GM23338 (cell line): ENCODE results near the gene CEP192. TPM values are rescaled to one million over a fixed set of nuclear protein-coding genes. Genes with fewer than 3 reads are reported as not detected.

Source experiments
- ATAC-seq: fragments of 200-7000 bp; cut with Tn5 transposase; 3 replicates; pipeline ENCODE4 v1.9.1; 2020
- DNase-seq: peaks from one replicate; pipeline ENCODE4 v3.0.0-alpha.2; 2015; ENCODE audit warnings: low spot score
- H2AFZ ChIP-seq: fragments of 200-600 bp; sonication (generic); 2 replicates; pipeline ENCODE4 v1.8.0; 2016; ENCODE audit warnings: antibody characterized with exemption, mild to moderate bottlenecking, moderate library complexity
- H3F3A ChIP-seq: fragments of 200-600 bp; sonication (generic); replicated peaks from 2 replicates; pipeline ENCODE4 v1.8.0; 2017; ENCODE audit warnings: antibody characterized with exemption, mixed run types, low read depth
- H3K27ac ChIP-seq: fragments of 200-600 bp; sonication (generic); 2 replicates; pipeline ENCODE4 v1.6.1; 2016; ENCODE audit warnings: low read depth
- H3K27me3 ChIP-seq: fragments of 200-600 bp; sonication (generic); 2 replicates; pipeline ENCODE4 v1.8.0; 2016; ENCODE audit warnings: mild to moderate bottlenecking, mixed run types, moderate library complexity; ENCODE audit not compliant: insufficient read depth
- H3K36me3 ChIP-seq: fragments of 200-600 bp; sonication (generic); 2 replicates; pipeline ENCODE4 v1.8.0; 2016; ENCODE audit warnings: mild to moderate bottlenecking; ENCODE audit not compliant: insufficient read depth
- H3K4me1 ChIP-seq: fragments of 200-600 bp; sonication (generic); 2 replicates; pipeline ENCODE4 v1.8.0; 2016; ENCODE audit warnings: mild to moderate bottlenecking, moderate library complexity; ENCODE audit not compliant: insufficient read depth
- H3K4me2 ChIP-seq: fragments of 200-600 bp; sonication (generic); 2 replicates; pipeline ENCODE4 v1.7.1; 2017; ENCODE audit warnings: mixed run types
- H3K4me3 ChIP-seq: fragments of 200-600 bp; sonication (generic); 2 replicates; pipeline ENCODE4 v1.6.1; 2016; ENCODE audit warnings: mixed run types
- H3K79me2 ChIP-seq: fragments of 200-600 bp; sonication (generic); replicated peaks from 2 replicates; pipeline ENCODE4 v1.8.0; 2017; ENCODE audit warnings: mild to moderate bottlenecking; ENCODE audit not compliant: insufficient read depth
- H3K9me2 ChIP-seq: fragments of 200-600 bp; sonication (generic); 2 replicates; pipeline ENCODE4 v1.8.0; 2017; ENCODE audit not compliant: insufficient read depth
- H4K20me1 ChIP-seq: fragments of 200-600 bp; sonication (generic); replicated peaks from 2 replicates; pipeline ENCODE4 v1.8.0; 2017; ENCODE audit warnings: mild to moderate bottlenecking; ENCODE audit not compliant: insufficient read depth
- H3K27ac Mint-ChIP-seq: 2 replicates; pipeline ENCODE4 v1.8.0; 2020; ENCODE audit warnings: inconsistent platforms, mild to moderate bottlenecking, moderate library complexity, mixed read lengths
- H3K27me3 Mint-ChIP-seq: 3 replicates; pipeline ENCODE4 v1.8.0; 2022; ENCODE audit warnings: low read depth, mild to moderate bottlenecking, moderate library complexity, mixed read lengths, inconsistent platforms; ENCODE audit not compliant: insufficient read depth, poor library complexity
- H3K36me3 Mint-ChIP-seq: 3 replicates; pipeline ENCODE4 v1.8.0; 2021; ENCODE audit warnings: low read depth, mild to moderate bottlenecking, inconsistent platforms, moderate library complexity, mixed read lengths
- H3K4me1 Mint-ChIP-seq: 3 replicates; pipeline ENCODE4 v1.8.0; 2020; ENCODE audit warnings: mild to moderate bottlenecking, inconsistent platforms, mixed read lengths
- H3K4me3 Mint-ChIP-seq: 3 replicates; pipeline ENCODE4 v1.8.0; 2021; ENCODE audit warnings: moderate library complexity, mild to moderate bottlenecking, inconsistent platforms, mixed read lengths
- H3K9me3 Mint-ChIP-seq: 3 replicates; pipeline ENCODE4 v1.8.0; 2020; ENCODE audit warnings: moderate library complexity, mild to moderate bottlenecking, inconsistent platforms, mixed read lengths
- ETS1 ChIP-seq: IDR thresholded peaks from 2 replicates; pipeline ENCODE4 v1.6.1; 2016; ENCODE audit warnings: antibody characterized with exemption
- STAT1 ChIP-seq: IDR thresholded peaks from one replicate; pipeline ENCODE4 v1.6.1; 2016; ENCODE audit warnings: antibody characterized with exemption; ENCODE audit not compliant: unreplicated experiment
- polyA plus RNA-seq: library from polyadenylated mRNA; unstranded; fragments of >200 nt; fragmentation: Nextera tagmentation; extraction: Ambion mirVana; gene quantifications from 2 replicates; pipeline ENCODE4 v1.2.1, GENCODE V29; 2016
- total RNA-seq: library from RNA; depleted of rRNA; stranded (reverse); fragments of >200 nt; shearing (Covaris generic); gene quantifications from 2 replicates; pipeline ENCODE4 v1.2.3, GENCODE V29; 2014
- TF ChIP-seq, protein P1 (sequence below): fragments of 250-450 bp; sonication (Bioruptor Pico); IDR thresholded peaks from 2 replicates; pipeline ENCODE4 v1.5.0; 2020; ENCODE audit warnings: mild to moderate bottlenecking, moderate library complexity

The CEP192 gene
- total and polyA plus RNA-seq, 2 experiments from 2014 or later = 15.2 to 30.6 TPM

DNA sequence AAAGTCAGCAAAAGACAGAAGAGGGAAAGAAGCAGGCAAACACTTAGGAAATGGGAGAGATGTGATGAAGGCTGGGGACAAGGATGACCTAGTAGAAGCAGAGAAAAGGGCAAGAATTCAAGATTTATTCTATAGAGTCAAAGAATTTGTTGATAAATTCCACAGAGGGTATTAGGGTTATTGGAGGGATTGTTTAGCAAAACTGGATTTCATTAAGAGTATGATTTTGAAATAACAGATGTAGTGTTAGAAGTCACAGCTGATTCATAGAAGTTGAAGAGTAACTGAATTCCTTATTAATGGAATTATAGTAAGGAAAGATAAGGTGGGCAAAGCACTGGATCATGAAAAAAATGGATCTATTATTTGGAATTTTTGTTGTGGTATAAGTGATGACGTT is 48.6 kb downstream of the CEP192 start (continued):
- no peak for TF ChIP-seq ETS1

GRCh38 chr18:13043066-13043465 is 51.9 kb downstream of the CEP192 start:
- no peaks in the 10 kb centered on the region; the same call in 1 of the 2 replicates for H4K20me1 ChIP-seq
- H3K36me3 ChIP-seq = no peaks in the 10 kb centered on the region
- Mint-ChIP-seq H3K36me3 (peaks cover 35% of the 10 kb centered on the region; the same call in 2 of the 3 replicates), H3K27ac (no peak overlapping the region), H3K4me3 (no peak overlapping the region), H3K4me1 (no peaks in the 10 kb centered on the region; the same call in 2 of the 3 replicates), H3K9me3 (no peaks in the 10 kb centered on the region), H3K27me3 (no peaks in the 10 kb centered on the region)
- H3K4me2 ChIP-seq = no peak overlapping the region
- H3K9me2 ChIP-seq = no peaks in the 10 kb centered on the region
- H3K79me2 ChIP-seq = peaks cover 10% of the 10 kb centered on the region; the same call in 1 of the 2 replicates
- H3F3A ChIP-seq = no peaks in the 10 kb centered on the region
- TF ChIP-seq, protein P1, sequence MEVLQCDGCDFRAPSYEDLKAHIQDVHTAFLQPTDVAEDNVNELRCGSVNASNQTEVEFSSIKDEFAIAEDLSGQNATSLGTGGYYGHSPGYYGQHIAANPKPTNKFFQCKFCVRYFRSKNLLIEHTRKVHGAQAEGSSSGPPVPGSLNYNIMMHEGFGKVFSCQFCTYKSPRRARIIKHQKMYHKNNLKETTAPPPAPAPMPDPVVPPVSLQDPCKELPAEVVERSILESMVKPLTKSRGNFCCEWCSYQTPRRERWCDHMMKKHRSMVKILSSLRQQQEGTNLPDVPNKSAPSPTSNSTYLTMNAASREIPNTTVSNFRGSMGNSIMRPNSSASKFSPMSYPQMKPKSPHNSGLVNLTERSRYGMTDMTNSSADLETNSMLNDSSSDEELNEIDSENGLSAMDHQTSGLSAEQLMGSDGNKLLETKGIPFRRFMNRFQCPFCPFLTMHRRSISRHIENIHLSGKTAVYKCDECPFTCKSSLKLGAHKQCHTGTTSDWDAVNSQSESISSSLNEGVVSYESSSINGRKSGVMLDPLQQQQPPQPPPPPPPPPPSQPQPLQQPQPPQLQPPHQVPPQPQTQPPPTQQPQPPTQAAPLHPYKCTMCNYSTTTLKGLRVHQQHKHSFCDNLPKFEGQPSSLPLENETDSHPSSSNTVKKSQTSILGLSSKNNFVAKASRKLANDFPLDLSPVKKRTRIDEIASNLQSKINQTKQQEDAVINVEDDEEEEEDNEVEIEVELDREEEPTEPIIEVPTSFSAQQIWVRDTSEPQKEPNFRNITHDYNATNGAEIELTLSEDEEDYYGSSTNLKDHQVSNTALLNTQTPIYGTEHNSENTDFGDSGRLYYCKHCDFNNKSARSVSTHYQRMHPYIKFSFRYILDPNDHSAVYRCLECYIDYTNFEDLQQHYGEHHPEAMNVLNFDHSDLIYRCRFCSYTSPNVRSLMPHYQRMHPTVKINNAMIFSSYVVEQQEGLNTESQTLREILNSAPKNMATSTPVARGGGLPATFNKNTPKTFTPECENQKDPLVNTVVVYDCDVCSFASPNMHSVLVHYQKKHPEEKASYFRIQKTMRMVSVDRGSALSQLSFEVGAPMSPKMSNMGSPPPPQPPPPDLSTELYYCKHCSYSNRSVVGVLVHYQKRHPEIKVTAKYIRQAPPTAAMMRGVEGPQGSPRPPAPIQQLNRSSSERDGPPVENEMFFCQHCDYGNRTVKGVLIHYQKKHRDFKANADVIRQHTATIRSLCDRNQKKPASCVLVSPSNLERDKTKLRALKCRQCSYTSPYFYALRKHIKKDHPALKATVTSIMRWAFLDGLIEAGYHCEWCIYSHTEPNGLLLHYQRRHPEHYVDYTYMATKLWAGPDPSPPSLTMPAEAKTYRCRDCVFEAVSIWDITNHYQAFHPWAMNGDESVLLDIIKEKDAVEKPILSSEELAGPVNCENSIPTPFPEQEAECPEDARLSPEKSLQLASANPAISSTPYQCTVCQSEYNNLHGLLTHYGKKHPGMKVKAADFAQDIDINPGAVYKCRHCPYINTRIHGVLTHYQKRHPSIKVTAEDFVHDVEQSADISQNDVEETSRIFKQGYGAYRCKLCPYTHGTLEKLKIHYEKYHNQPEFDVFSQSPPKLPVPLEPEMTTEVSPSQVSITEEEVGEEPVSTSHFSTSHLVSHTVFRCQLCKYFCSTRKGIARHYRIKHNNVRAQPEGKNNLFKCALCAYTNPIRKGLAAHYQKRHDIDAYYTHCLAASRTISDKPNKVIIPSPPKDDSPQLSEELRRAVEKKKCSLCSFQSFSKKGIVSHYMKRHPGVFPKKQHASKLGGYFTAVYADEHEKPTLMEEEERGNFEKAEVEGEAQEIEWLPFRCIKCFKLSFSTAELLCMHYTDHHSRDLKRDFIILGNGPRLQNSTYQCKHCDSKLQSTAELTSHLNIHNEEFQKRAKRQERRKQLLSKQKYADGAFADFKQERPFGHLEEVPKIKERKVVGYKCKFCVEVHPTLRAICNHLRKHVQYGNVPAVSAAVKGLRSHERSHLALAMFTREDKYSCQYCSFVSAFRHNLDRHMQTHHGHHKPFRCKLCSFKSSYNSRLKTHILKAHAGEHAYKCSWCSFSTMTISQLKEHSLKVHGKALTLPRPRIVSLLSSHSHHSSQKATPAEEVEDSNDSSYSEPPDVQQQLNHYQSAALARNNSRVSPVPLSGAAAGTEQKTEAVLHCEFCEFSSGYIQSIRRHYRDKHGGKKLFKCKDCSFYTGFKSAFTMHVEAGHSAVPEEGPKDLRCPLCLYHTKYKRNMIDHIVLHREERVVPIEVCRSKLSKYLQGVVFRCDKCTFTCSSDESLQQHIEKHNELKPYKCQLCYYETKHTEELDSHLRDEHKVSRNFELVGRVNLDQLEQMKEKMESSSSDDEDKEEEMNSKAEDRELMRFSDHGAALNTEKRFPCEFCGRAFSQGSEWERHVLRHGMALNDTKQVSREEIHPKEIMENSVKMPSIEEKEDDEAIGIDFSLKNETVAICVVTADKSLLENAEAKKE (CRISPR knock-in tag) = no peak
- TF ChIP-seq STAT1 = no peak
- H2AFZ ChIP-seq = no peak overlapping the region
- H3K27me3 ChIP-seq = no peaks in the 10 kb centered on the region
- no peak overlapping the region for H3K4me3 ChIP-seq
- H3K27ac ChIP-seq = no peak overlapping the region
- no peaks in the 10 kb centered on the region for H3K4me1 ChIP-seq
- DNase-seq (no peak), ATAC-seq (no peak)
